GM19328 (cell line): ENCODE results near the gene VTN.

Source experiments
- ATAC-seq: cut with Tn5 transposase; IDR thresholded peaks from one replicate; pipeline ENCODE4 v1.9.1; 2021; ENCODE audit warnings: mild to moderate bottlenecking, moderate library complexity; ENCODE audit not compliant: unreplicated experiment

Gene VTN

GRCh38 chr17:28395968-28396367, 25.9 kb upstream of the VTN start:
- no peak for ATAC-seq

- ATAC-seq, result no peak
Measured at GRCh38 chr17:28395426-28395825, 25.3 kb upstream of the VTN start.

- ATAC-seq, result no peak
Measured at GRCh38 chr17:28394337-28395116, 24.4 kb upstream of the VTN start.

- no peak for ATAC-seq
Measured at GRCh38 chr17:28392491-28392890, 22.4 kb upstream of the VTN start.

GRCh38 chr17:28391401-28391800, 21.3 kb upstream of the VTN start:
- no peak for ATAC-seq

GRCh38 chr17:28390984-28391383, 20.9 kb upstream of the VTN start:
- no peak for ATAC-seq

- ATAC-seq, result no peak
Measured at GRCh38 chr17:28390563-28390962, 20.5 kb upstream of the VTN start.

GRCh38 chr17:28390141-28390540, 20.0 kb upstream of the VTN start:
- no peak for ATAC-seq

GRCh38 chr17:28388106-28388505, 18.0 kb upstream of the VTN start:
- ATAC-seq, result no peak

GRCh38 chr17:28386391-28386790, 16.3 kb upstream of the VTN start:
- no peak for ATAC-seq

- no peak for ATAC-seq
Measured at GRCh38 chr17:28385406-28385805, 15.3 kb upstream of the VTN start.

- peak; percentile 10 for ATAC-seq
Measured at GRCh38 chr17:28385037-28385400, 14.9 kb upstream of the VTN start.

- ATAC-seq, result peak; percentile 58
Measured at GRCh38 chr17:28384281-28385036, 14.4 kb upstream of the VTN start.

- ATAC-seq, result no peak
Measured at GRCh38 chr17:28381141-28381825, 11.2 kb upstream of the VTN start.

GRCh38 chr17:28379814-28380801, 10.0 kb upstream of the VTN start:
- ATAC-seq, result no peak

- ATAC-seq, result no peak
Measured at GRCh38 chr17:28372945-28373274, 2.8 kb upstream of the VTN start.

- ATAC-seq, result no peak
Measured at GRCh38 chr17:28372203-28372944, 2.3 kb upstream of the VTN start.

- peak; percentile 92 for ATAC-seq
Measured at GRCh38 chr17:28371245-28372202, 1.4 kb upstream of the VTN start, which contains the start of gene SARM1. TSS of gene SARM1 (plus strand) at chr17:28371694. CDS start at chr17:28372033, 339 bp downstream.

- ATAC-seq, result no peak
Measured at GRCh38 chr17:28370744-28371103, 617 bp upstream of the VTN start.
